ENCODE data around the gene STIMATE. TPM values are rescaled to one million over a fixed set of nuclear protein-coding genes. Genes with fewer than 3 reads are reported as not detected.

Gene STIMATE
- total and polyA plus RNA-seq, 3 donors from 2014 or later = 16.7 to 42.9 (median 33.2) TPM

GRCh38 chr3:52848617-52849016 is 48.7 kb downstream of the STIMATE start:
- TF ChIP-seq POLR2A (IDR thresholded peaks at IDR 0.05) = no peak
- TF ChIP-seq, protein P1, sequence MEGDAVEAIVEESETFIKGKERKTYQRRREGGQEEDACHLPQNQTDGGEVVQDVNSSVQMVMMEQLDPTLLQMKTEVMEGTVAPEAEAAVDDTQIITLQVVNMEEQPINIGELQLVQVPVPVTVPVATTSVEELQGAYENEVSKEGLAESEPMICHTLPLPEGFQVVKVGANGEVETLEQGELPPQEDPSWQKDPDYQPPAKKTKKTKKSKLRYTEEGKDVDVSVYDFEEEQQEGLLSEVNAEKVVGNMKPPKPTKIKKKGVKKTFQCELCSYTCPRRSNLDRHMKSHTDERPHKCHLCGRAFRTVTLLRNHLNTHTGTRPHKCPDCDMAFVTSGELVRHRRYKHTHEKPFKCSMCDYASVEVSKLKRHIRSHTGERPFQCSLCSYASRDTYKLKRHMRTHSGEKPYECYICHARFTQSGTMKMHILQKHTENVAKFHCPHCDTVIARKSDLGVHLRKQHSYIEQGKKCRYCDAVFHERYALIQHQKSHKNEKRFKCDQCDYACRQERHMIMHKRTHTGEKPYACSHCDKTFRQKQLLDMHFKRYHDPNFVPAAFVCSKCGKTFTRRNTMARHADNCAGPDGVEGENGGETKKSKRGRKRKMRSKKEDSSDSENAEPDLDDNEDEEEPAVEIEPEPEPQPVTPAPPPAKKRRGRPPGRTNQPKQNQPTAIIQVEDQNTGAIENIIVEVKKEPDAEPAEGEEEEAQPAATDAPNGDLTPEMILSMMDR (IDR thresholded peaks at IDR 0.05) = no peak
- peaks cover 7% of the 10 kb centered on the region for H3K4me1 ChIP-seq
- no peaks in the 10 kb centered on the region for H3K36me3 ChIP-seq (ENCODE audit: low read depth, missing control alignments)

GRCh38 chr3:52847726-52848125 is 49.6 kb downstream of the STIMATE start:
- intact Hi-C loops (cut with DNase I; ENCODE audit: low total_unique reads) = no loop called here
- Histone ChIP-seq H3K4me3 (no peak overlapping the region), H3K9me3 (no peaks in the 10 kb centered on the region), H3K36me3 (ENCODE audit: low read depth, missing control alignments) (no peaks in the 10 kb centered on the region), H3K4me1 (peaks cover 11% of the 10 kb centered on the region), H3K27me3 (no peaks in the 10 kb centered on the region), H3K27ac (no peak overlapping the region)
- TF ChIP-seq, protein P1 (IDR thresholded peaks at IDR 0.05) = no peak
- no peak for TF ChIP-seq POLR2A (IDR thresholded peaks at IDR 0.05)
- WGBS, 2 donors = 81 to 92% methylated on average over 7 of the region's 7 CpGs
- DNase-seq = no peak

More at GRCh38 chr3:52848617-52849016, 48.7 kb downstream of the STIMATE start:
- 78 to 81% methylated on average over 4 to 7 of the region's 7 CpGs for WGBS, 2 donors
- Histone ChIP-seq H3K27ac (no peak overlapping the region), H3K27me3 (no peaks in the 10 kb centered on the region), H3K4me3 (no peak overlapping the region), H3K9me3 (no peaks in the 10 kb centered on the region)
- no peak for DNase-seq
- intact Hi-C loops (cut with DNase I; ENCODE audit: low total_unique reads) = no loop called here

- Histone ChIP-seq H3K27me3 (no peaks in the 10 kb centered on the region), H3K36me3 (ENCODE audit: low read depth, missing control alignments) (no peaks in the 10 kb centered on the region), H3K9me3 (no peaks in the 10 kb centered on the region), H3K4me1 (peaks cover 11% of the 10 kb centered on the region), H3K4me3 (no peak overlapping the region), H3K27ac (no peak overlapping the region)
- intact Hi-C loops (cut with DNase I; ENCODE audit: low total_unique reads) = no loop called here
- DNase-seq = no peak
- 88 to 96% methylated on average over 6 of the region's 6 CpGs for WGBS, 2 donors
- TF ChIP-seq, protein P1 (IDR thresholded peaks at IDR 0.05) = no peak
- TF ChIP-seq POLR2A (IDR thresholded peaks at IDR 0.05) = no peak
Measured at GRCh38 chr3:52847241-52847640, 50.1 kb downstream of the STIMATE start.

GRCh38 chr3:52846432-52846965 is 50.8 kb downstream of the STIMATE start:
- Histone ChIP-seq H3K27me3 (no peaks in the 10 kb centered on the region), H3K36me3 (ENCODE audit: low read depth, missing control alignments) (no peaks in the 10 kb centered on the region), H3K4me1 (peaks cover 11% of the 10 kb centered on the region), H3K4me3 (no peak overlapping the region), H3K27ac (no peak overlapping the region), H3K9me3 (no peaks in the 10 kb centered on the region)
- intact Hi-C loops (cut with DNase I; ENCODE audit: low total_unique reads) = no loop called here
- no peak for TF ChIP-seq POLR2A (IDR thresholded peaks at IDR 0.05)
- TF ChIP-seq, protein P1 (IDR thresholded peaks at IDR 0.05) = no peak
- 76 to 85% methylated on average over 15 of the region's 15 CpGs for WGBS, 2 donors
- DNase-seq = no peak
